ENCODE measurements around the gene TOR1A. TPM values are rescaled to one million over a fixed set of nuclear protein-coding genes. Genes with fewer than 3 reads are reported as not detected.
A peak's percentile ranks its signal among the peaks of the same experiment; 100 is the strongest.
"Not testable (repeated sequence)": the region's sequence is repeated elsewhere in the genome, so short reads cannot be mapped to it uniquely, and the experiment has no call there.

TOR1A gene
- total and polyA plus RNA-seq, 2 experiments from 2014 or later = 44.8 to 50.4 TPM

GRCh38 chr9:129802833-129803675, 20.9 kb downstream of the TOR1A start, which contains the start of gene TOR1B:
TSS of gene TOR1B (plus strand) at chr9:129803184. CDS start at chr9:129803213, 29 bp downstream.
- TF ChIP-seq, protein P1, sequence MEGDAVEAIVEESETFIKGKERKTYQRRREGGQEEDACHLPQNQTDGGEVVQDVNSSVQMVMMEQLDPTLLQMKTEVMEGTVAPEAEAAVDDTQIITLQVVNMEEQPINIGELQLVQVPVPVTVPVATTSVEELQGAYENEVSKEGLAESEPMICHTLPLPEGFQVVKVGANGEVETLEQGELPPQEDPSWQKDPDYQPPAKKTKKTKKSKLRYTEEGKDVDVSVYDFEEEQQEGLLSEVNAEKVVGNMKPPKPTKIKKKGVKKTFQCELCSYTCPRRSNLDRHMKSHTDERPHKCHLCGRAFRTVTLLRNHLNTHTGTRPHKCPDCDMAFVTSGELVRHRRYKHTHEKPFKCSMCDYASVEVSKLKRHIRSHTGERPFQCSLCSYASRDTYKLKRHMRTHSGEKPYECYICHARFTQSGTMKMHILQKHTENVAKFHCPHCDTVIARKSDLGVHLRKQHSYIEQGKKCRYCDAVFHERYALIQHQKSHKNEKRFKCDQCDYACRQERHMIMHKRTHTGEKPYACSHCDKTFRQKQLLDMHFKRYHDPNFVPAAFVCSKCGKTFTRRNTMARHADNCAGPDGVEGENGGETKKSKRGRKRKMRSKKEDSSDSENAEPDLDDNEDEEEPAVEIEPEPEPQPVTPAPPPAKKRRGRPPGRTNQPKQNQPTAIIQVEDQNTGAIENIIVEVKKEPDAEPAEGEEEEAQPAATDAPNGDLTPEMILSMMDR (IDR thresholded peaks at IDR 0.05; ENCODE audit: poor library complexity) = no peak
- no peak for TF ChIP-seq EZH2phosphoT487 (IDR thresholded peaks at IDR 0.05; ENCODE audit: low read depth, severe bottlenecking, unreplicated experiment)
- TF ChIP-seq EZH2 (IDR thresholded peaks at IDR 0.05; ENCODE audit: borderline replicate concordance) = no peak
- no peaks in the 10 kb centered on the region for H3K27me3 ChIP-seq
- H3K36me3 ChIP-seq (replicated peaks; ENCODE audit: insufficient read depth, low read depth) = no peaks in the 10 kb centered on the region
- H3K27ac ChIP-seq = peak within 1 kb of the TSS; percentile 34
- peaks cover 6% of the 10 kb centered on the region for H3K4me1 ChIP-seq (ENCODE audit: insufficient read depth)
- 4% methylated on average over 42 of the region's 93 CpGs for WGBS (ENCODE audit: low lambda C conversion rate, missing lambda C conversion rate)
- H4K20me1 ChIP-seq (ENCODE audit: insufficient read depth, poor library complexity, severe bottlenecking) = no peaks in the 10 kb centered on the region
- peak within 1 kb of the TSS; percentile 91 for H3K4me2 ChIP-seq
- H2AFZ ChIP-seq = peak within 1 kb of the TSS; percentile 34
- H3K9me3 ChIP-seq (ENCODE audit: low read depth) = no peaks in the 10 kb centered on the region
- H3K4me3 ChIP-seq = peak within 1 kb of the TSS; percentile 89
- DNase-seq (ENCODE audit: low spot score) = peak; percentile 95
- H3K9me2 ChIP-seq (replicated peaks; ENCODE audit: insufficient read depth) = no peaks in the 10 kb centered on the region
- peaks cover 24% of the 10 kb centered on the region for H3K79me2 ChIP-seq

DNA sequence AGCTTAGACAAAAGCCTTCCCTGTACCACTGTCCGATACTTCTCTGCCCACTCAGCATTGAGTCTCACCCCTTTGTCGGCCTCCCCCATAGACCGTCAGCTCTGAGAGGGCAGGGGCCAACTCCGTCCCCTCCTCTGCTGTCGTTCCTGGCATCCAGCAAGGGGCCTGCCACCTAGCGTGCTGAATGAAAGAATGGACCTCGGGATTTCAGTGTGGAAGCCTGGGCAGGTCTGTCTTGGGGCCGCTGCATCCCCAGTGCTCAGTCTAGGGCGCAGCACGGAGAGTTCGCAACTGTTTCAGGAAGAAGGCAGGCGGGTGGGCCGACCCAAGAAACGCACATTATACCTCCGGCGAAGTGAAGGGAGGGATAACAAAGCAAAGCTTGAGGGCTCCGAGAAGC, 22.4 kb downstream of the TOR1A start:
- Histone ChIP-seq H3K36me3 (replicated peaks; ENCODE audit: insufficient read depth, low read depth) (no peaks in the 10 kb centered on the region), H3K4me2 (no peak overlapping the region), H2AFZ (no peak overlapping the region), H3K4me1 (ENCODE audit: insufficient read depth) (peaks cover 6% of the 10 kb centered on the region), H3K27me3 (no peaks in the 10 kb centered on the region), H4K20me1 (ENCODE audit: insufficient read depth, poor library complexity, severe bottlenecking) (no peaks in the 10 kb centered on the region), H3K4me3 (no peak overlapping the region), H3K27ac (no peak overlapping the region), H3K9me3 (ENCODE audit: low read depth) (no peaks in the 10 kb centered on the region), H3K9me2 (replicated peaks; ENCODE audit: insufficient read depth) (no peaks in the 10 kb centered on the region), H3K79me2 (peaks cover 21% of the 10 kb centered on the region)
- DNase-seq (ENCODE audit: low spot score) = peak; percentile 2
- 88% methylated on average over 17 of the region's 17 CpGs for WGBS (ENCODE audit: low lambda C conversion rate, missing lambda C conversion rate)
- no peak for TF ChIP-seq EZH2phosphoT487 (IDR thresholded peaks at IDR 0.05; ENCODE audit: low read depth, severe bottlenecking, unreplicated experiment)
- TF ChIP-seq, protein P1 (IDR thresholded peaks at IDR 0.05; ENCODE audit: poor library complexity) = no peak
- no peak for TF ChIP-seq EZH2 (IDR thresholded peaks at IDR 0.05; ENCODE audit: borderline replicate concordance)

DNA sequence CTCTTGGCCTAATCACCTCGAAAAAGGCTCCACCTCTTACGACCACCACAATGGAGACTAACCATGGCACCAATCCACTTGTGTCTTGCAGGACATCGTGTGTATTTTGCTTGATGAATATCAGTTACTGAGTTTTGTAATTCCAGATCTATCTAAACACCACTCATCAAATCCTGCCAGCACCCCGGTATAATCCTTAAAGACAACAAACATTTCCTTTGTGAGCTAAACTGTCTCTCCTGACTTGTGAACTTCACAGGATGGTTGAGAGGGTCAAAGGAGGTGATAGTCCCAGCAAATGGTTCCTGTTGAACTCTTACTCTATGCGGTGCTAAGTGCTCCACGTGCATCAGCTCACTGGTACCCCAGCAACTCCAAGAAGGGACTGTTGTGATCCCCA, 25.0 kb downstream of the TOR1A start:
- Histone ChIP-seq H3K4me2 (no peak overlapping the region), H3K27ac (no peak overlapping the region), H3K36me3 (replicated peaks; ENCODE audit: insufficient read depth, low read depth) (no peaks in the 10 kb centered on the region), H4K20me1 (ENCODE audit: insufficient read depth, poor library complexity, severe bottlenecking) (no peaks in the 10 kb centered on the region), H3K4me1 (ENCODE audit: insufficient read depth) (peaks cover 3% of the 10 kb centered on the region), H3K4me3 (no peak overlapping the region), H3K27me3 (peaks cover 7% of the 10 kb centered on the region), H3K79me2 (peaks cover 5% of the 10 kb centered on the region), H2AFZ (no peak overlapping the region), H3K9me3 (ENCODE audit: low read depth) (no peaks in the 10 kb centered on the region), H3K9me2 (replicated peaks; ENCODE audit: insufficient read depth) (no peaks in the 10 kb centered on the region)
- TF ChIP-seq EZH2 (IDR thresholded peaks at IDR 0.05; ENCODE audit: borderline replicate concordance) (no peak), EZH2phosphoT487 (IDR thresholded peaks at IDR 0.05; ENCODE audit: low read depth, severe bottlenecking, unreplicated experiment) (no peak)
- TF ChIP-seq, protein P1 (IDR thresholded peaks at IDR 0.05; ENCODE audit: poor library complexity) = no peak
- no peak for DNase-seq (ENCODE audit: low spot score)
- WGBS (ENCODE audit: low lambda C conversion rate, missing lambda C conversion rate) = 48% methylated on average over 6 of the region's 6 CpGs

DNA sequence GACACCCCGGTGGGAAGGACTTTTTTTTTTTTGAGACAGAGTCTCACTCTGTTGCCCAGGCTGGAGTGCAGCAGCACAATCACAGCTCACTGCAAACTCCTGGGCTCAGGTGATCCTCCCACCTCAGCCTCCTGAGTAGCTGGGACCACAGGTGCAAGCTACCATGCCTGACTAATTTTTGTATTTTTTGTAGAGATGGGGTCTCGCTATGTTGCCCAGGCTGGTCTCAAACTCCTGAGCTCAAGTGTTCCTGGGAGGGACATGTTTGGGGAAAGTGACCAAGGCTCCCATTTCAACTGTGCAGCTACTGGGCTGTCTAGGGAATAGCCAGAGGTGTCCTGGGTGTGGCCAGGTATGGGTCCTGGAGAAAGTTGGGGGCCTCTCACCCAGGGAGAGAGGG, 27.9 kb downstream of the TOR1A start:
- not testable (repeated sequence) for H3K9me3 ChIP-seq (ENCODE audit: low read depth); H3K4me3 ChIP-seq; H2AFZ ChIP-seq; H3K79me2 ChIP-seq; H3K4me1 ChIP-seq (ENCODE audit: insufficient read depth); H3K36me3 ChIP-seq (replicated peaks; ENCODE audit: insufficient read depth, low read depth); H4K20me1 ChIP-seq (ENCODE audit: insufficient read depth, poor library complexity, severe bottlenecking); DNase-seq (ENCODE audit: low spot score); H3K9me2 ChIP-seq (replicated peaks; ENCODE audit: insufficient read depth); H3K4me2 ChIP-seq; H3K27me3 ChIP-seq; H3K27ac ChIP-seq
- WGBS (ENCODE audit: low lambda C conversion rate, missing lambda C conversion rate) = 58% methylated on average over 2 of the region's 2 CpGs
